ENCODE data around the gene PRTG.
"Not testable (repeated sequence)": the region's sequence is repeated elsewhere in the genome, so short reads cannot be mapped to it uniquely, and the experiment has no call there.

The PRTG gene

DNA sequence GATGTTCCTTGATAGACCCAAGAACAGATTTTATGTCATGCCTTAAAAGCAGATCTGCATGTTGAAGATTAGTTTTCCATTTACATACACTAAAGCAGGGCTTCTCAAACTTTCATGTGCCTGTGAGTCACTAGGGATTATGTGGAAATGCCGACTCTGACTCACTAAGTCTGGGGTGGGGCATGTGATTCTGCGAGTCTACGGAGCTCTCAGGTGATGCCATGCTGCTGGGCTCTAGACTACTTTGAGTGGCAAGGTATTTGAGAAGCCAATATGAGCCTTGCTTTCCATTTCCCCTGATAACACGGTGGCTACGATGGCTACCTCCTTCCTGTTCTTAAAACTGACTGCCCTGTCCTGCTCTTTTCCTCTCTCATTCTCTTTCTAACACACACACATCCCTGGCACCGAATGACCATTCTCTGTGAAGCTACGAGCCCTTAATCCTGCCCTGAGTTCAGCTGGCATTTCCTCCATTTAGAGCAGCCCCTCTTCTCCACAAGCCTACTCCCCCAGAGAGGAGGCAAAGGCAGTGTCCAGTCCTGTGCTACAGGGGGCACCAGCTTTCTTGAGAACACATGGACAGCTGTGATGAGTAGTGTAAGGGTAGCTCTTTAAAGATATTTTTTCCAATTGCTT lies 115.1 kb downstream of the PRTG start:
- DNase-seq: no peak

DNA sequence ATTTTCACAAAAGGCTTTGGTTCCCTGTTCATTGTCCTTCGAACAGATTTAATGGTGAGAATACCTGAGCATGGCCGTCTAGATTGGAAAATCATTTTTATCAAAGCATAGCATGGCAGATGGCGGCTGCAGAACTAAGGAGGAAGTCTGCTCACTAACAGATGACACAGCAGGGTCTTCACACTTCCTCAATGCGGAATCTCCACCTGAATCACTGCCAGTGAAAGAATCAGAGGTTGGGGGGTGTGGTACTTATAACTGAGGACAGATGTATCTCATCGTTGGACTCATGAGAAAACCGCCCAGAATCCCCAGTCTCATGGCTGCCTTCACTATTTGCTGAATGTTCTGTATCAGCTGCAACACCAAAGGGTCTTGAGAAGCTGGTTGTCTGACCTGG lies 123.2 kb downstream of the PRTG start:
- no peak for DNase-seq

DNA sequence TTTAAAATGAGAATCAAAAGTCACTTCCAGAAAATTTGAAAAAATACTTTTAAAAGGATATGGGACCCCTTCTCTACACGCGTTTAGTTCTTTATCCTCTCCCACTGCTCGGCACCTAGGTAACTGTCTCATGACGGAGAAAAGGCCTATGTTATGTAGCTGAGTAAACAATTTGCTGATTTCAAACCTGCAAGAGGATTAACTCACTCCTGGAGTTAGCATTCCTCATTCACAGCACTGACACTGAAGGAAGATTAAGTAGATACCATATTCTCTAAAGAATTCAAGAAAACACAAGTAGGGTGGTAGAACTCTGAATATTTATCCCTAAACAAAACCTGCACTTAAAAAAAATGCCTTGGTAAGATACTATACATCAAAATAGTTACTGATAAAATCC lies 124.6 kb downstream of the PRTG start:
- DNase-seq: no peak

DNA sequence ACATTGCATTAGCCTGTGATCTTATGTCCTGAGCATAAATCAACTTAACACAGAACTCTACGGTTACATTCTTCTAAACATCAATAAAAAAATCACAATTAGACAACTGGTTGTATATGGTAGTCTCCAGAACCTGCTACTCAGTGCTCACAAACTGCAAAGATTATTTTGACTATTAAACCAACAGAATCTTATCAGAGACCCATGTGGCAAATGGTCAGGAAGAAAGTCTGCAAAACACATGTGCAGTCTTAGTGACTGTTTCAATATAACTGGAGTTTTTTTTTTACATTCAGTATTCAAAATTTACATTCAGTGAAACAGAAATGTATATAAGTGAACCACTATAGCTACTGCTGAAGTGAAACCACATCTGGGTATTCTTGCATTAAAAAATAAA lies 127.5 kb downstream of the PRTG start:
- no peak for DNase-seq

DNA sequence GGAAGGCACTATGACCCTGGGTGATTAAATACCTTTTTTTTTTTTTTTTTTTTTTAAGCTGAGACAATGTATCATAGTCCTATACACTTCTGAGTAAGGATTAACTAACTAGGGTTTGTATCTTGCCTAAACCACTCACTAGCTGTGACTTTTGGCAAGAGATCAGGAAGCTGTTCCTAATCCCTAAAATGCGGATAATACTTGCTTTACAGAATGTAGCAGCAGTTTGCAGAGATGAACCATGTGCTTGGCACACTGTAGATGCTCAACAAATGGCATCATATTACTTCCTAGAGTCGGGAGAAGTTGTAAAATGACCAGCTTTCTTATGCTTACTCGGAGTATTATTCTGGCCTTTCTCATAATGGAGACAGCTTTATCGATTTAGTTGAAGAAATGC lies 129.2 kb downstream of the PRTG start:
- DNase-seq: no peak

DNA sequence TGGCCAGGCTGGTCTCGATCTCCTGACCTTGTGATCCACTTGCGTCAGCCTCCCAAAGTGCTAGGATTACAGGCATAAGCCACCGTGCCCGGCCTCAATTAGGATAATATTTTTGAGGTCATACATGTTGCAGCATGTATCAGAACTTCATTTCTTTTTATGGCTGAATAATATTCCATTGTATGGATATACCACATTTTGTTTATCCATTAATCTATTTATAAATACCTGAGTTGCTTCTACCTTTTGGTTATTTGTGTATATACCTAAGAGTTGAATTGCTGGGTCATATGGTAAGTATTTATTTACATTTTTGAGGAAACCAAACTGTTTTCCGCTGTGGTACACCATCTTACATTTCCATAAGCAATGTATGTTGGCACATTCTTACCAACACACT lies 136.7 kb downstream of the PRTG start:
- DNase-seq: no peak

DNA sequence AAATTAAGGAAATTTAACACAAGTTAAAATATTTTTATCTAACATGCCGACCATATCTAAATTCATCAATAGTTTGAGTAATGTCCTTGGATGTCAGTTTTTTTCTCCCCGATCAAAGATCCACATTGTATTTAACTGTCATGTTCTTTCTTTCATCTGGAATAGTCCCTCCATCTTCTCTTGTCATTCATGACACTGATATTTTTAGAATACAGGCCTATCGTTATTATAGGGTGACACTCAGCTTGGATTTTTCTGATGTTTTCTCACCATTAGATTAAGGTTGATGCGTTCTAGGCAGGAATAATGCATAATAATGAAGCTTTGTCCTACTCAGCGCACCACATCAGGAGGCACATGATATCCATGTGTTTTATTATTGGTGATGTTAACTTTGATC lies 141.6 kb downstream of the PRTG start:
- no peak for DNase-seq

DNA sequence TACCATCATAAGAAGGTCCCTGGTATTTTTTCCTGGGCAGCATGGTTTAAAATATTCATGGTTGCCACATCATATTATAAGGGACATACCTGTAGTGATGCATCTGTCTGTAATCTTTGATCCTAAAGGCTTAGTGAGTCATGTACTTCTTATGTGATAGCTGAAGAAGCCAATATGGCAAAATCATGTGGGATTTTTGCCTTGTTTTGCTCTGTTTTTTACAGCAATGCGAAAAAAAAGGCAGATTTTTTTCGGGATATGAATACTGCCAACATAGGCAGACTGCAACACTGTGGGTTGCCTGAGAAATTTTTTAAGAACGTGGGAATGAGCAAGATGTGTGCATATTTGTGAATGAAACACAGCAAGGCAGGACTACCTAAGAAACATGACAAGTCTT lies 143.5 kb downstream of the PRTG start:
- DNase-seq: no peak

DNA sequence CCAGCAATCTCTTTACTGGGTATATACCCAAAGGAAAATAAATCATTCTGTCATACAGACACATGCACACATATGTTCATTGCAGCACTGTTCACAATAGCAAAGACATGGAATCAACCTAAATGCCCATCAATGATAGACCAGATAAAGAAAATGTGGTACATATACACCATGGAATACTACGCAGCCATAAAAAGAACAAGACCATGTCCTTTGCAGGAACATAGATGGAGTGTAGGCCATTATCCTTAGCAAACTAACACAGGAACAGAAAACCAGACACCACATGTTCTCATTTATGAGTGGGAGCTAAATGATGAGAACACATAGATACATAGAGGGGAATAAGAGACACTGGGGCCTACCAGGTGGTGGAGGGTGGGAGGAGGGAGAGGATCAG lies 149.9 kb downstream of the PRTG start:
- not testable (repeated sequence) for DNase-seq

DNA sequence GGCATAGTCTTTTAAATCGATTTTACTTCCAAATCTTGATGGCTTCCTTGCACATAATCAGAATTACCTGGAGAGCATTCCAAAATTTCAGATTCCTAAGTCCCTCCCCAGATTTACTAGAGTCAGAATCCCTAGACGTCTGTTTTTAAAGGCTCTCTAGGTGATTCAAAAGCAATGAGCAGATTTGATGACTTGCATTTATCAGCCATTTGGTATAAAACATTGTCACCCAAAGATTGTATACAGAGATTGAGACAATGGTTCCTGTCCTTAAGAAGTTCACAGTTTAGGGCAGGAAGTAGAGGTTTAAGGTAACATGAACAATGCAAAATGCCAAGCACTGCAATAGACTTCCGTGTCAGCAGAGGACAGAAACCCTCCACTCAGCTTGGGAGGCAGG lies 152.2 kb downstream of the PRTG start:
- DNase-seq: no peak

DNA sequence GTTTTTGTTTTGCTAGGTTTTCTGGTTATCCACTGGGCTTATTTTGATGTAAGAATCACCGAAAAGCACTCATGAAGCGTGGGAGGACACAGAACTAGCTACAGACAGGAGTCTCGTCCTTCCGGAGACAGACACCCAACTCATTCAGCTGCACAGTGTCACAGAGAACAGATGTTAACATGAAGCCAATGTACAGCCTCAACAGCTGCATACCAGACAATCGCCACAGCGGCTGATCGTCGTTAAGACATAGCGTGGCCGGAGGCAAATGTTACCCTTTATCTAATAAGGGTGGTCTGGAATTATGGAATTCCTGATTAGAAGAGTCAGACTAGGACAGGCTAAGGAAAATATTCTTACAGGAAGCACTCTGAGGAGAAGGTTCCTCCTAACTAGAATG lies 153.7 kb downstream of the PRTG start:
- DNase-seq: no peak

DNA sequence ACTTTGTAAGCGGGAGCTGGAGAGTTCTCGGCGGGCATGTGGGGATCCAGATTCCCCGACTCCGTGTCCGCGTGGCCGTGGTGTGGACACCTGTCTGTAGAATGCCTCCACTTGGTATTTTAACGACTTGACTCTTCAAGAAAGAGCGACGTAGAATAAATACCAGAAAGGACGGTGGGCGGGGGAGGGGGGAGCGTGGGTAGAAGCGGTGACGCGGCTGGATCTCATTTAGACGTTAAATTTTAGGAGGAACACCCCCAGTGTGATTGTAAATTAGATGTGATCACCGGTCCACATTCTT lies 154.2 kb downstream of the PRTG start:
- DNase-seq: no peak

DNA sequence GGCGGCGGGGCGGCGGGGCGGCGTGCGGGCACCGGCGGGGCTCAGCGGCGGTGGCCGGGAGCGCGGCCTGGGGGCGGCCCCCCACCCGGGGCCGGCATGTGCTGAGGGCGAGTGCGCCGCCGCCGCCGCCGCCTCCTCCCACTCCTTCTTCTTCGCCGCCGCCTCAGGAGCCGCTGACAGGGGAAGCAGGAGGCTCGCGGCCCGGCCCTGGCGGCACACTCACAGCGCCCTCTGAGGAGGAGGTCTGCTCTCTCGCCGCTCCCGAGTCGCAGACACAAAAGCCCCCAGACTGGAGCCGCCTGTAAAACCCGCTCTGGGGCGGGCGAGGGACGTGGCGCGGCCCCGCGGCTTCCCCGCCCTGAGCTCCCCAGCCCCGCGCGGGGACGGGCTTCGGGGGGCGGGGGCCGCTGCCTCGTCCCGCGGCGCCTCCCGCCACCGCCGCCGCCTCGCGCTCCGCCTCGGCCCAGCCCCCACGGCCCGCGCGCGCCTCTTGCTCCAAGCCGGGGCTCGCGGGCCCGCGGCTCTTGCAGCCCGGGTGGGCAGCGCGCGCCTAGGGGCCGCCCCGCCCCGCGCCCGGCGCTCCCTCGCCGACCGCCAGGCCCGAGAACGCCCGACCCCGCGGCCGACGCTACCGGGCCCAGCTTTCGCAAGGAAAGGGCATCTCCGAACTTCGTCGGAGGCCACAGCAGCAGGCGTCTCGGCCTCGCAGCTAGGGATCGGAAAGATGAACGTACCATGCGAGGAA lies 154.7 kb downstream of the PRTG start, which contains the start of gene PYGO1:
PYGO1 (minus strand) TSS at position 276 of the 745 bp plus-strand sequence. CDS start 462 bp downstream, outside the sequence.
- no peak for DNase-seq

DNA sequence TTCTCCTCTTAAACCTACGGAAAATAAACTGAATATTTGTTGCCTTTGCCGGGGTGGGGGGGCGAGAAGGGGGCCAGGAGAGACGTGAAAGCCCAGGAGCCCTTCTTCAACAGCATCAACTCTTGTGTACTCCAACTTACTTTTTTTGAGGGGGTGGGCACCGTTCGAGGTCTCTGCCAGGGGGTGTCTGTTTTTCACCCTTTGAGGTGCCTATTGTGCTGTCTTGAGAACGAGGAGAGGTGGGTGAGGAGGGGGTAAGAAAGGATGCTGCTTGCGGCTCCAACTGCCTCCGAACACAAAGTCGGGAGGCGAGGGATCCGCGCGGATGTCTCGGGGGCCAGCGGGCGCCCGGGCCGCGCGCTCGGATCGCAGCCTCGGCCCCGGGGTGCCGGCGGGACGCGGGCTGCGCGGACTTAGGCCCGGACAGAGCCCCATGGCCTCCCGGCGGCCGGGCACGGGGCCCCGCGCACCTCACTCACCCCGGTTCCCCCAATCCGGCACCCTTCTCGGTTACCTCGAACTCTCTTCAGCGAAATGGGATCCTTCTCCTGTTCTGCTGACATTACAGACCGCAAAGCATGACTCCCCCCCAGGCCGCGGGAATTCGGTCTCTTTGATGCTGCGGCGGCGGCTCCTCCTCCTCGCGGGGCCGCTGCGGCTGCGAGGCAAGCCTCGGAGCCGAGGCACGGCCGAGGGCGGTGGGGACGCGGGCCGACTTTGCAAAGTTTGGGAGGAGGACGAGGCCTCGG lies 155.5 kb downstream of the PRTG start:
- DNase-seq: no peak

DNA sequence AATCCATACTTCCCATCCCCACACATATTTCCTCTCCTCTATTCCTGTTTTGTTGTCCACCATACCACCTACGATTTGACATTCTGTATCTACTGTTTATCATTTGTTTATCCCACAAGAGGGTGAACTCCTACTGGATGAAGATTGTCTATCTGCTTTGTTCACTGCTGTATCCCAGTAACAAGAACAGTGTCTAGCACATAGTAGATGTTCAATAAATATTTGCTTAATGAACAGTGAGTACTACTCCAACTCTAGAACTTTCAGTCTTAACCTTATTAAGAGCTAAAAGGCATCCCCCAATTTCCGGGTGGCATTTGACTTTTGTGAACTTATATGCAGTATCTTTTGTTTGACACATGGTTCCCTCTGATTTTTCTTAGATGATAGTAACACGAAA lies 156.1 kb downstream of the PRTG start:
- DNase-seq: no peak

DNA sequence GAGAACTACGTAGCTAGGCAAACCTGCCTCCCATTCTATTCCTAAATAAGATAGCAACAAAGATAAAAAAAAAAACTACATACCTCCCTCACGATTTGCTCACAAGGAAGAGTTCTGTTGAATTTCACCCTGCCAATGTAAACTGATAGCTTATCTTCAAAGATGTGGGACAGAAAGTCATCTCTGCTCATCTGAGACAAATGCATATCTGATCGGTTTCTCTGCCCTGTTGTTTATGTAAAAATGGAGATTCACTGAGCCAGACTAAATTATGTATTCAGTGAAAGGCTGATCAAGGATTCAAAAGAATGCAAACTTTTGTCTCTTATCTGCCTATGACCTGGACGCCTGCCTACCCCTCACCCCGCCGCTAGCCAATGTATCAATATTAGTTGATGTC lies 166.0 kb downstream of the PRTG start:
- DNase-seq: no peak

DNA sequence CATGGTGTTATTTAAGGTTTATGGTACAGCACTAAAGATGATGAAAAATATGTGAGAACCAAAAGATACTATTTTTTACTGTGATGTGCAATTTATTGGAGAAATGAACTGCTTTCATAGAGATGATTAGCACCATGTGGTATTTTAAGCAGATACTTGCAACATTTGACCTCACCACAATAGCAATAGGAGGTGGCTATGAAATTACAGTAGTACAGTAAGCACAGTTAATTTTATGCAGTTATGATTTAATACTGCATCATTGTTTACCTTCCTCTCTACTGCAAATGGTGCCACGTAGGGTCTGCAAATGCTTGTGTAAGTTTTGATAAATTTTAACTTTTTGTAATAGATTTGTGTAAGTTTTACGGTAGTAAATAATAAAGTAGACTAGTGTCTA lies 168.9 kb downstream of the PRTG start:
- no peak for DNase-seq

DNA sequence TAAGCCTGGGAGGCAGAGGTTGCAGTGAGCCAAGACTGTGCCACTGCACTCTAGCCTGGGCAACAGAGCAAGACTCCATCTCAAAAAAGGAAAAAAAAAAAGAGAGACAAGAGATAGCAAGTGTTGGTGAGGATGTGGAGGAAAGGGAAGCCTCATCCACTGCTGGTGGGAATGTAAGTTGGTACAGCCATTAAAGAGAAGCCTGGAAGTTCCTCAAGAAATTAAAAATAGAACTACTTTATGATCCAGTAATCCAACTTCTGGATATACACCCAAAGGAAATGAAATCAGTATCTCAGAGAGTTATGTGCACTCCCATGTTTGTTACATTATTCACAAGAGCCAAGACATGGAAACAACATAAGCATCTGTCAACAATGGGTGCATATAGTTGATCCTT lies 169.7 kb downstream of the PRTG start:
- DNase-seq: no peak

DNA sequence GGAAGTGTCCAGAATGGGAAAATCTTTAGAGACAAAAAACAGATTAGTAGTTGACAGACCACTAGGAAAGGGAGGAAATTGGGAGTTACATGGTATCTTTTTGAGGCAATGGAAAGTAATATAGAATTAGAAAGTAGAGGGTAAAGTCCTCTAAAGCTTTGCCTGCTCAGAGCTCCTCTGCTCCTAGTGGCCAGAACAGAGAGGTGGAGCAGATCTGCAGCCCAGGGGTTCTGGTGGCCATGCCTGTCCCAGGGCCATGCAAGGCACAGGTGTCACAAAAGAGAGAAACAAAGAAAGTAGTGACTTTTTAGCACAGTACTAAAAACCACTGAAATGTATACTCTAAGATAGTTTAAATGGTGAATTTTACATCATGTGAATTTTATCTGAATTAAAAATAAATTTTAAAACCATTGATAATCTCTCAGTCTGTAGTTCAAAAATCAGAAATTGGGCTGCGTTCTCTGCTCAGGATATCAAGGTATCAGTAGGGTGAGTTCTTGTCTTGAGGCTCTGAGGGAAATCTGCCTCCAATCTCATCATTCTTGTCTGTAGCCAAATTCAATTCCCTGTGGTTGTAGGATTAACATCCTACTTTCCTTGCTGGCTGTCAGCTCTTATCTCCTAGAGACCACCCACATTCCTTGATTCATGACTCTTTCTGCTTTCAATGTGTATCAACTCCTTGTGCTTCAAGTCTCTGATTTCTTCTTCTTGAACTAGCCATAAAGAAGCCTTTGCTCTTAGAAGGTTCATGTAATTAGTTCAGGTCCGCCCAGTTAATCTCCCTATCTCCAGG lies 178.4 kb downstream of the PRTG start:
- no peak for DNase-seq

DNA sequence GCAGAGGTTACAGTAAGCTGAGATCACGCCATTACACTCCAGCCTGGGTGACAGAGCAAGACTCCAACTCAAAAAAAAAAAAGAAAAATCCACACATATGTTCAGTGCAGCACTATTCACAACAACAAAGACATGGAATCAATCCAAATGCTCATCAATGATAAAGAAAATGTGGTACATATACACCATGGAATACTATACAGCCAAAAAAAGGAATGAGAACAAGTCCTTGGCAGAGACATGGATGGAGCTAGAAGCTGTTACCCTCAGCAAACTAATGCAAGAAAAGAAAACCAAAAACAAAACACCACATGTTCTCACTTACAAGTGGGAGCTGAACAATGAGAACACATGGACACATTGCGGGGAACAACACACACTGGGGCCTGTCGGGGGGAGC lies 180.4 kb downstream of the PRTG start:
- no peak for DNase-seq
